T-helper 2 cell treated with Interferon-gamma antibody and Interleukin-4, amounts not matched to agents 5 μg/mL and 100 μg/mL, for 36 hours (primary cell): Measurements from ENCODE around the gene MMAA.
A peak's percentile ranks its signal among the peaks of the same experiment; 100 is the strongest.
"Not testable (repeated sequence)": the region's sequence is repeated elsewhere in the genome, so short reads cannot be mapped to it uniquely, and the experiment has no call there.

Source experiments
- DNase-seq: peaks from one replicate; pipeline ENCODE4 v3.0.0; 2021; ENCODE audit warnings: low spot score
- H3K27ac Mint-ChIP-seq: one replicate; pipeline ENCODE4 v1.8.0; 2021; ENCODE audit warnings: mild to moderate bottlenecking, mixed read lengths
- H3K27me3 Mint-ChIP-seq: one replicate; pipeline ENCODE4 v1.8.0; 2021; ENCODE audit warnings: low read depth, mixed read lengths
- H3K36me3 Mint-ChIP-seq: one replicate; pipeline ENCODE4 v1.8.0; 2021; ENCODE audit warnings: low read depth, mixed read lengths
- H3K4me1 Mint-ChIP-seq: one replicate; pipeline ENCODE4 v1.8.0; 2021; ENCODE audit warnings: low read depth, mixed read lengths
- H3K4me3 Mint-ChIP-seq: one replicate; pipeline ENCODE4 v1.8.0; 2022; ENCODE audit warnings: mild to moderate bottlenecking, moderate library complexity, mixed read lengths
- H3K9me3 Mint-ChIP-seq: one replicate; pipeline ENCODE4 v1.8.0; 2021; ENCODE audit warnings: mixed read lengths

Gene MMAA

GRCh38 chr4:145618210-145618931 is 814 bp upstream of the MMAA start:
- DNase-seq: no peak
- Mint-ChIP-seq H3K36me3 (peaks cover 11% of the 10 kb centered on the region), H3K4me1 (peaks cover 31% of the 10 kb centered on the region), H3K4me3 (peak overlapping the region; percentile 98), H3K27ac (peak overlapping the region; percentile 99), H3K9me3 (peaks cover 4% of the 10 kb centered on the region), H3K27me3 (no peaks in the 10 kb centered on the region)

GRCh38 chr4:145619639-145619996 is 433 bp downstream of the MMAA start:
- H3K27me3 Mint-ChIP-seq: no peaks in the 10 kb centered on the region
- H3K9me3 Mint-ChIP-seq: peaks cover 4% of the 10 kb centered on the region
- peaks cover 41% of the 10 kb centered on the region for H3K4me1 Mint-ChIP-seq
- peak overlapping the region; percentile 98 for H3K4me3 Mint-ChIP-seq
- peak; percentile 67 for DNase-seq
- H3K36me3 Mint-ChIP-seq: peaks cover 13% of the 10 kb centered on the region
- H3K27ac Mint-ChIP-seq: peak overlapping the region; percentile 99

- Mint-ChIP-seq H3K4me1 (peaks cover 49% of the 10 kb centered on the region), H3K36me3 (peaks cover 16% of the 10 kb centered on the region), H3K4me3 (peak overlapping the region; percentile 31)
- DNase-seq, H3K9me3 Mint-ChIP-seq, H3K27ac Mint-ChIP-seq, H3K27me3 Mint-ChIP-seq: not testable (repeated sequence)
These were observed 2.9 kb downstream of the MMAA start for GRCh38 chr4:145622067-145622466.

GRCh38 chr4:145623831-145624230 is 4.6 kb downstream of the MMAA start:
- no peak for DNase-seq
- H3K36me3 Mint-ChIP-seq: peaks cover 18% of the 10 kb centered on the region
- H3K4me3 Mint-ChIP-seq: no peak overlapping the region
- peaks cover 45% of the 10 kb centered on the region for H3K4me1 Mint-ChIP-seq
- H3K27me3 Mint-ChIP-seq: no peaks in the 10 kb centered on the region
- H3K9me3 Mint-ChIP-seq: peaks cover 4% of the 10 kb centered on the region
- peak overlapping the region; percentile 67 for H3K27ac Mint-ChIP-seq

- DNase-seq: no peak
- H3K27ac Mint-ChIP-seq: no peak overlapping the region
- peaks cover 8% of the 10 kb centered on the region for H3K9me3 Mint-ChIP-seq
- H3K36me3 Mint-ChIP-seq: peaks cover 28% of the 10 kb centered on the region
- H3K4me1 Mint-ChIP-seq: peaks cover 37% of the 10 kb centered on the region
- no peaks in the 10 kb centered on the region for H3K27me3 Mint-ChIP-seq
- no peak overlapping the region for H3K4me3 Mint-ChIP-seq
These were observed 6.8 kb downstream of the MMAA start for GRCh38 chr4:145625677-145626622.

- H3K27me3 Mint-ChIP-seq: no peaks in the 10 kb centered on the region
- no peak for DNase-seq
- no peak overlapping the region for H3K4me3 Mint-ChIP-seq
- H3K27ac Mint-ChIP-seq: no peak overlapping the region
- H3K9me3 Mint-ChIP-seq: peaks cover 8% of the 10 kb centered on the region
- peaks cover 35% of the 10 kb centered on the region for H3K4me1 Mint-ChIP-seq
- peaks cover 31% of the 10 kb centered on the region for H3K36me3 Mint-ChIP-seq
These were observed 7.4 kb downstream of the MMAA start for GRCh38 chr4:145626623-145626982.

- no peaks in the 10 kb centered on the region for H3K27me3 Mint-ChIP-seq
- peaks cover 29% of the 10 kb centered on the region for H3K4me1 Mint-ChIP-seq
- no peak overlapping the region for H3K27ac Mint-ChIP-seq
These were observed 15.9 kb downstream of the MMAA start for GRCh38 chr4:145635117-145635516.

GRCh38 chr4:145635630-145636029 is 16.4 kb downstream of the MMAA start:
- peaks cover 29% of the 10 kb centered on the region for H3K4me1 Mint-ChIP-seq

More at GRCh38 chr4:145635117-145635516, 15.9 kb downstream of the MMAA start:
- Mint-ChIP-seq H3K4me3 (no peak overlapping the region), H3K9me3 (no peaks in the 10 kb centered on the region), H3K36me3 (peaks cover 34% of the 10 kb centered on the region)
- no peak for DNase-seq

GRCh38 chr4:145639186-145639698 is 20.1 kb downstream of the MMAA start:
- Mint-ChIP-seq H3K4me3 (peak overlapping the region; percentile 22), H3K9me3 (no peaks in the 10 kb centered on the region), H3K36me3 (peaks cover 18% of the 10 kb centered on the region), H3K27me3 (no peaks in the 10 kb centered on the region), H3K4me1 (peaks cover 22% of the 10 kb centered on the region), H3K27ac (no peak overlapping the region)
- no peak for DNase-seq

More at GRCh38 chr4:145635630-145636029, 16.4 kb downstream of the MMAA start:
- Mint-ChIP-seq H3K27ac (no peak overlapping the region), H3K27me3 (no peaks in the 10 kb centered on the region), H3K4me3 (no peak overlapping the region), H3K36me3 (peaks cover 34% of the 10 kb centered on the region), H3K9me3 (no peaks in the 10 kb centered on the region)
- DNase-seq: no peak

GRCh38 chr4:145640236-145640635 is 21.1 kb downstream of the MMAA start:
- not testable (repeated sequence) for DNase-seq, H3K4me3 Mint-ChIP-seq, H3K27ac Mint-ChIP-seq, H3K9me3 Mint-ChIP-seq, H3K27me3 Mint-ChIP-seq
- Mint-ChIP-seq H3K4me1 (peaks cover 21% of the 10 kb centered on the region), H3K36me3 (peaks cover 17% of the 10 kb centered on the region)

- H3K36me3 Mint-ChIP-seq: peaks cover 27% of the 10 kb centered on the region
- peaks cover 12% of the 10 kb centered on the region for H3K4me1 Mint-ChIP-seq
- H3K9me3 Mint-ChIP-seq: no peaks in the 10 kb centered on the region
- H3K27me3 Mint-ChIP-seq: no peaks in the 10 kb centered on the region
- no peak overlapping the region for H3K27ac Mint-ChIP-seq
- no peak for DNase-seq
- no peak overlapping the region for H3K4me3 Mint-ChIP-seq
These were observed 24.1 kb downstream of the MMAA start for GRCh38 chr4:145643295-145643694.

GRCh38 chr4:145644699-145645098 is 25.5 kb downstream of the MMAA start:
- Mint-ChIP-seq H3K4me1 (peaks cover 4% of the 10 kb centered on the region), H3K27ac (no peak overlapping the region), H3K4me3 (no peak overlapping the region), H3K27me3 (no peaks in the 10 kb centered on the region), H3K9me3 (no peaks in the 10 kb centered on the region), H3K36me3 (peaks cover 17% of the 10 kb centered on the region)
- no peak for DNase-seq

- Mint-ChIP-seq H3K27me3 (no peaks in the 10 kb centered on the region), H3K27ac (no peak overlapping the region), H3K4me1 (no peaks in the 10 kb centered on the region), H3K4me3 (no peak overlapping the region), H3K9me3 (peaks cover 7% of the 10 kb centered on the region), H3K36me3 (peaks cover 65% of the 10 kb centered on the region)
- DNase-seq: no peak
These were observed 37.0 kb downstream of the MMAA start for GRCh38 chr4:145656156-145656555.

GRCh38 chr4:145660064-145660463 is 40.9 kb downstream of the MMAA start:
- H3K36me3 Mint-ChIP-seq: peaks cover 48% of the 10 kb centered on the region
- no peak for DNase-seq

More at GRCh38 chr4:145660064-145660463, 40.9 kb downstream of the MMAA start:
- H3K4me1 Mint-ChIP-seq: no peaks in the 10 kb centered on the region
- no peaks in the 10 kb centered on the region for H3K27me3 Mint-ChIP-seq
- H3K27ac Mint-ChIP-seq: no peak overlapping the region
- H3K4me3 Mint-ChIP-seq: no peak overlapping the region
- H3K9me3 Mint-ChIP-seq: peaks cover 15% of the 10 kb centered on the region
